T-helper 2 cell treated with Interferon-gamma antibody and Interleukin-4, amounts not matched to agents 5 μg/mL and 100 μg/mL, for 36 hours (primary cell): ENCODE data around the gene MEAK7.
A peak's percentile ranks its signal among the peaks of the same experiment; 100 is the strongest.

Experiments used
- DNase-seq: peaks from one replicate; pipeline ENCODE4 v3.0.0; 2021; ENCODE audit warnings: low spot score
- H3K27ac Mint-ChIP-seq: one replicate; pipeline ENCODE4 v1.8.0; 2021; ENCODE audit warnings: mild to moderate bottlenecking, mixed read lengths
- H3K27me3 Mint-ChIP-seq: one replicate; pipeline ENCODE4 v1.8.0; 2021; ENCODE audit warnings: low read depth, mixed read lengths
- H3K36me3 Mint-ChIP-seq: one replicate; pipeline ENCODE4 v1.8.0; 2021; ENCODE audit warnings: low read depth, mixed read lengths
- H3K4me1 Mint-ChIP-seq: one replicate; pipeline ENCODE4 v1.8.0; 2021; ENCODE audit warnings: low read depth, mixed read lengths
- H3K4me3 Mint-ChIP-seq: one replicate; pipeline ENCODE4 v1.8.0; 2022; ENCODE audit warnings: mild to moderate bottlenecking, moderate library complexity, mixed read lengths
- H3K9me3 Mint-ChIP-seq: one replicate; pipeline ENCODE4 v1.8.0; 2021; ENCODE audit warnings: mixed read lengths

MEAK7 gene

DNA sequence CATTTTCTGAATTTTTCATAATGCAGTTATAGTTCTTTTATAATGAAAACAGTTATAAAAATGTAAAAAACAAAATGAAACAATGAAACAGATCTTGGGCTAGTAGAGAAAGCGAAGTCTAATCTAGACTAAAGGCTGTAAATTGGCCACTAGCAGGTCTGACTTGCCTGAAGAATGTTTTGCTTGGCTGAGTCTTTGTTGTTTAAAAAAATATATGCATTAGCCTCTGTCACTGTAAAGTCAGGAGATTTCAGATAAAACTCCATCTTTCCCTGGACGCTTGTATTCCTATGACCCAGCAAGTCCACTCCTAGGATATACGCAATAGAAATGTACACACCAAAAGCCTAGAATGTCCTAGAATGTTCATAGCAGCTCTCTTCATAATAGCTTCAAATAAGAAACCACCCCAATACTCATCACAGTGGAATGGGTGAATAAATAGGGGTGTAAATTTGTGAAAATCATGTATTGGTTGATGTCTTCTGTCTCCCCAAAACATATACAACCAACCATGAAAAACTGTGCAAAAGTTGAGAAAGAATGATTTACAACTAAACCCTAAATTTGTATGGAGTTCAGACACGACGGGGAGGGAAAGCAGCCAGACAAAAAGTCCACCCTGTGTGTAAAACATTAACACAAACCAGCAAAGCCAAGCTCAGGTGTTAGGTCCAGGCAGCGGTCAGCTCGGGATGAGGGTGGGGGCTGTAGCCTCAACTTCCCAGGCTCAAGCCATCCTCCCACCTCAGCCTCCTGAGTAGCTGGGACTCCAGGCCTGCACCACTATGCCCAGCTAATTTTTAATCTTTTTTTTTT is 37.7 kb upstream of the MEAK7 start:
- Mint-ChIP-seq H3K9me3 (no peaks in the 10 kb centered on the region), H3K4me1 (peaks cover 37% of the 10 kb centered on the region), H3K36me3 (peaks cover 47% of the 10 kb centered on the region), H3K27me3 (no peaks in the 10 kb centered on the region), H3K27ac (no peak overlapping the region), H3K4me3 (no peak overlapping the region)
- no peak for DNase-seq

DNA sequence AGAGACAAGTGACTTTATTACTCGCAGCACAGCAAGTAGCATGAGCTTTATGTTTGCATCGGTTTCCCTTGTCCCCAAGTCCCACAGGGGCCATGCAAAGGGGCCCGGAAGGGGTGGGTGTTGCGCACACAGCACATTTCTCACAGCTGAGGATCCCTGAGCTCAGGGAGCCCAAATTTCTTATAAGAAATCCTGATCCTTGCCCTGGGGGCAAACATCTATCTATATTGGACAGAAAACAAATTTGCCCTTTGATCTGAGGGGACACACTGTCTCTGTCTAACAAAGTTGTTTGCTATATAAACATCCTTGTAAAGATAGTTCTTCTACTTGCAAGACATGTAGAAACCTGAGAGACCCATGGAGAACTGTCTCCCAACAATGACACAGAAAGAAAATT is 35.7 kb upstream of the MEAK7 start:
- Mint-ChIP-seq H3K4me1 (peaks cover 36% of the 10 kb centered on the region), H3K27me3 (no peaks in the 10 kb centered on the region), H3K36me3 (peaks cover 41% of the 10 kb centered on the region), H3K4me3 (no peak overlapping the region), H3K27ac (no peak overlapping the region), H3K9me3 (no peaks in the 10 kb centered on the region)
- no peak for DNase-seq

DNA sequence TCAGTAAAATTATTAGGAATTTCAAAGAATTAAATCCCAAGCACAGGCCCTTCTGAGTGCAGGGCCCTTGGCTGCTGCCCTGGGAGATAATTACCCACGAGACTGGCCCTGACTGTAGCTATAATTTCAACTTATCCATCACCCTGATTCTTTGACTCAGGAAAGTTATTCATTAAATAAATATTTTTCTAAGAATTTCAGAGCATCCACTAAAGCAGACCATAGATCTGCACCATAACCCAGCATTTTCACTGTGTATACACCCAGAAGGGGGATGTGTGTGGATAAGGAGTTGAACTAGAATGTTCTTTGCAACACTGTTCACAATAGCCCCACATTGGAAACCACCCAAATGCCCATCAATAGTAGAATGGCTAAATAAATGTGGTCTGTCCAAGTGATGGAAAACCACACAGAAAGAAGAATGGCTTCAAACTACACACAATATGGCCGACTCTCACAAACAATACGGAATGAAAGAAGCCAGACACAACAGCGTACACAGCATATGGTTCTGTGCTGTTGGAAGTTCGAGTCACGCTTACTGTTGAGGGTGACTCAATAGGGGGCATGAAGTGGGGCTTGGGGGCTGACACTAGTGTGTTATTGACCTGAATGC is 33.9 kb upstream of the MEAK7 start:
- no peaks in the 10 kb centered on the region for H3K9me3 Mint-ChIP-seq
- H3K27me3 Mint-ChIP-seq: no peaks in the 10 kb centered on the region
- H3K4me1 Mint-ChIP-seq: peaks cover 27% of the 10 kb centered on the region
- no peak overlapping the region for H3K27ac Mint-ChIP-seq
- peaks cover 31% of the 10 kb centered on the region for H3K36me3 Mint-ChIP-seq
- no peak for DNase-seq
- H3K4me3 Mint-ChIP-seq: no peak overlapping the region

DNA sequence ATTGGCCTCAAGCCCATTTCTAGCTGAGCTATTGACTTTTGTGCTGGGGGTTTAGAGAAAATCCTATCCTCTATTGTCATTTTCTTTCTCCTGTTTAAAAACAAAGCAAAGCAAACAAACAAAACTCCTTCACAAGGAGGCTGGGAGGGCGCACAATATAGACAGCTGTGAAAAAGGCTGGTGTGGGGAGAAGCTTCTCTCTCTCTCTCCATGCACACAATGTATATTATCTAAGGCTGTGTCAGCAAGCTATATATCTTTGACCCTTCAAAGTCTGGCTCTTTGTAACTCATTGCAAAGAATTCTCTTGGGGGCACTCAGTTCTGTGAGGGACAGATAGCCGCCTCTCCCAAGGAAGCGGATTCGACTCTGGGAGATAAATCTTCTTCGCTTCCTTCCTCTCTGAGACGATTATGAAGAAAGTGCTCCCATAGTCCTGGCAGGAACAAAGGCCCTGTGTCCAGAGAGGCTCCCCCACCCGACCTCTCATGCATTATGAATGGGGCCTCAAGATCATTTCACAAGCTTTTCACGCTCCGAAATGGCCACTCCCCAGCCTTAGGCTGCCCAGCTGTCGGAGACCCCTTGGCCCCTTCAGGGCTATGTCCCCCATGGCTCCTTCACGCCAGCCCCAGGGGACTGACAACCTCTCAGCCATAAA is 33.2 kb upstream of the MEAK7 start:
- Mint-ChIP-seq H3K36me3 (peaks cover 34% of the 10 kb centered on the region), H3K4me1 (peaks cover 28% of the 10 kb centered on the region), H3K27ac (peak overlapping the region; percentile 52), H3K9me3 (no peaks in the 10 kb centered on the region), H3K4me3 (no peak overlapping the region), H3K27me3 (no peaks in the 10 kb centered on the region)
- no peak for DNase-seq

DNA sequence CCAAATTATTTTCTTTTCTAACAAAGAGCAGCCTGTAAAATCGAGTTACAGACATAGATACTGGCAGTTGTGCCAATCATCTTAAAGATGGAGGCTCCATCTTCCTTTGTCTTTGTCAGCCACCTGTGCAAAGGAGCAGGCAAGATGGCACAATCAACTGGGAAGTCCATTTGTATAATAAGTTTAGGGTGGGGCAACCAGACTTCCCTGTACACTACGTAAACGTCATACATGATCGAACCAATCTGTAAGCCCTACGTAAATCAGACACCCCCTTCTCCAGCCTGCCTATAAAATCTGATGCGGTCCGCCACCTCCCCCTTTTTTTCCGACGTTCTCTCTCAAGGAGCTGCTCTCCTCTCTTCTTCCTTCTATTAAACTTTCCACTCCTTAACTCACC is 31.4 kb upstream of the MEAK7 start:
- Mint-ChIP-seq H3K4me1 (peaks cover 27% of the 10 kb centered on the region), H3K27me3 (no peaks in the 10 kb centered on the region), H3K27ac (peak overlapping the region; percentile 38), H3K4me3 (no peak overlapping the region), H3K9me3 (peaks cover 5% of the 10 kb centered on the region), H3K36me3 (peaks cover 45% of the 10 kb centered on the region)
- no peak for DNase-seq

DNA sequence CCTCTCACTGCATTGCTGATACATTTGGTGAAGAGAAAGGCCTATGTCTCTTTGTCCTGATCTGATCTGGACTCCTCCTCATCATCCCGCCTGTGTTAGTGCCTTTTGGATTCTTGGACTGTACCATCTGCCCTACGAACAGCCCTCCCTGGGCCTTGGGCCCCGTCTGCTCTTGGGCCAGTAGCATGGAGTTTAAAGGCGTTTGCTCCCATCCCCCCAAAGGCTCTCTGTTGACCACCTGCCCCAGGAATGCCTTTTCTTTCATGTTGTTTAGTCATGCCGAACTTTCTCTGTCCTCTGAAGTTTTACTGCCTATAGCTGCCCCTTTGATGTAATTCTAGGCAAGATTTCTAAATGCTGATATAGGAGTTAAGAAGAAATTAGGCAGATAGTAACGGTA is 30.9 kb upstream of the MEAK7 start:
- Mint-ChIP-seq H3K4me1 (peaks cover 27% of the 10 kb centered on the region), H3K4me3 (no peak overlapping the region), H3K27me3 (no peaks in the 10 kb centered on the region), H3K27ac (no peak overlapping the region), H3K36me3 (peaks cover 49% of the 10 kb centered on the region), H3K9me3 (peaks cover 9% of the 10 kb centered on the region)
- DNase-seq: no peak

DNA sequence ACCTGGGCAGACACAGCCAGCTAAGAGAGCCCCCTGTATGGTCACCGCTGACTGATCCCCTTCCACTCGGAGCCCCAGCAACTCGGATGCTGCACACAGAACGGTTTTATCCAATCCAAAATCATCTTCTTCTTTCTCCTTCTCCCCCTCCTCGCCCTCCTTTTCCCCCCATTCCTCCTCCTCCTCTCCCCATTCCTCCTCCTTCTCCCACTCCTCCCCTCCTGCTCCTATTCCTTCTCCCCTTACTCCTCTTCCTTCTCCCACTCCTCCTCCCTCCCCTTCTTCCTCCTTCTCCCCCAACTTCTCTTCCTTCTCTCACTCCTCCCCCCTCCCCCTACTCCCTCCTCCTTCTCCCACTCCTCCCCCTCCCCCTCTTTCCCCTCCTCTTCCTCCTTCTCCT is 30.4 kb upstream of the MEAK7 start:
- peaks cover 15% of the 10 kb centered on the region for H3K9me3 Mint-ChIP-seq
- H3K36me3 Mint-ChIP-seq: peaks cover 53% of the 10 kb centered on the region
- H3K4me1 Mint-ChIP-seq: peaks cover 27% of the 10 kb centered on the region
- no peak overlapping the region for H3K27ac Mint-ChIP-seq
- no peak for DNase-seq
- H3K4me3 Mint-ChIP-seq: no peak overlapping the region
- no peaks in the 10 kb centered on the region for H3K27me3 Mint-ChIP-seq

DNA sequence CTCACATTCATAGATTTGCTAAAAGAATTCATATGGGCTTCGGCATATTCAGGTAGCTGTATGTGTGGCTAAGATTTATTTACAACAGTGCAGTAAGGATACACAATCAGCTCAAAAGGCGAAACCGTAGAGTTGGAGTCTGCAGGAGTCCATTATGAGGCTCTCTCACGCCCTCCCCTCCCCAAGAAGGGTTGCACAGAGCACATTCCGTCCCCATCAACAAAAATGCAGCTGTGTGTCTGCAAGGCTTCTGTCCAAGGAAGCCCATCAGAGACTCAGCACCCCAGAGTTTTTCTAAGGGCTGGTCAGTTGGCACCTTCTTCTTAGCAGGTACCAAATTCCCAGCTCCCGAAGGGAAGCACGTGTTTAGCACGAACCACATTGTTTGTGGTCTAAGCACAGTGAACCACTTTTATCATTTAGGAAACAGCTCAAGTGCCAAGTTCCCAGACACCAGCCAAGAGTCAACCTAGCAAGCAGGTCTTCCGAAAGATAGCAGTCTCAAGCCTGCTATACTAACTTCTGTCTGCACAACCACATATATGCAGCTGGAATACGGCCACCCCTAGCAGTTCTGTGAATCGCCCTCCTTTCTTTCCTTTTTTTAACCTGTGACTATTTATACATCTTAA is 28.5 kb upstream of the MEAK7 start:
- H3K4me1 Mint-ChIP-seq: peaks cover 35% of the 10 kb centered on the region
- H3K36me3 Mint-ChIP-seq: peaks cover 55% of the 10 kb centered on the region
- DNase-seq: no peak
- H3K27ac Mint-ChIP-seq: no peak overlapping the region
- H3K4me3 Mint-ChIP-seq: no peak overlapping the region
- H3K27me3 Mint-ChIP-seq: no peaks in the 10 kb centered on the region
- H3K9me3 Mint-ChIP-seq: peaks cover 21% of the 10 kb centered on the region

DNA sequence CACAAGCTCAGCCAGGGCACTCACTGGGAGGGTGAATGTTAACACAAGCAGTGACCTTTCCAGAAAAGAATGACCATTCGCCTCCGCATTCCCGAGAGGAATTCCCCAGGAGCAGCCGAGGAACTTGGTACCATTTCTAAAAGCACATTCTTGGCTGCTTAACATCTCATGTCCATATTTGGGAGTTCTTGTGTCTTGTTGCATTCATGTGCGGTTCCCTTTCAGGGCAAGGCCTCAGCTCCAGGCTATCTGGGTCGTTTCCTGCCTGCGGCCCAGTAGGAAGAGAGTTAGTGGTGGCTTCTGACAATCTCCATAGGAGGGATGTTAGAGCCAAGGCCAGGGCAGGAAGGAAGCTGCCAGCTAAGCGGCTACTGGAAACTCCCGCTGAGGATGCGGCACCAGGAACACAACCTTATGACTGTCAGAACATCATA is 27.8 kb upstream of the MEAK7 start:
- Mint-ChIP-seq H3K27ac (no peak overlapping the region), H3K4me3 (no peak overlapping the region), H3K9me3 (peaks cover 21% of the 10 kb centered on the region), H3K36me3 (peaks cover 55% of the 10 kb centered on the region), H3K27me3 (no peaks in the 10 kb centered on the region), H3K4me1 (peaks cover 31% of the 10 kb centered on the region)
- no peak for DNase-seq

DNA sequence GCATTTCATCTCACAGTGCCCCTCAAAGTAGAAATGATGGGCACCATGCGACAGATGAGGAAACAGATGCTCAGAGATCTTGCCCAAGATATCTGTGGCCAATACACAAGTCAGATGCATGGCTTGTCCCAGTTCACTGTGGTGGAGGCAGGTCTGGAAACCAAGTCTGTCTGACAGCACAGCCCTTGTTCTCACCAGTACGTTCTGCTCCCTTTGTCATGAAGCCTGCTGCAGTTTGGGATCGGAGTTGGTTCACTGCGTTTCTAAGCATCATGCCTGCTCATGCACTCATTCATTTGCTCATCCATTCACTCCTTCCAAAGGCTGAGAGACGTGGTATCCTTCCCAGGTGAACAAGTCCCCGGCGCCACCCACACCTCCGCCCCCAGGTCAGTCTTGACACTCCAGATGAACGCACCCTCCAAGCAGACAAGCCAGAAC is 27.2 kb upstream of the MEAK7 start:
- H3K9me3 Mint-ChIP-seq: peaks cover 21% of the 10 kb centered on the region
- H3K36me3 Mint-ChIP-seq: peaks cover 56% of the 10 kb centered on the region
- no peak overlapping the region for H3K4me3 Mint-ChIP-seq
- H3K27me3 Mint-ChIP-seq: no peaks in the 10 kb centered on the region
- no peak overlapping the region for H3K27ac Mint-ChIP-seq
- peaks cover 30% of the 10 kb centered on the region for H3K4me1 Mint-ChIP-seq
- no peak for DNase-seq

DNA sequence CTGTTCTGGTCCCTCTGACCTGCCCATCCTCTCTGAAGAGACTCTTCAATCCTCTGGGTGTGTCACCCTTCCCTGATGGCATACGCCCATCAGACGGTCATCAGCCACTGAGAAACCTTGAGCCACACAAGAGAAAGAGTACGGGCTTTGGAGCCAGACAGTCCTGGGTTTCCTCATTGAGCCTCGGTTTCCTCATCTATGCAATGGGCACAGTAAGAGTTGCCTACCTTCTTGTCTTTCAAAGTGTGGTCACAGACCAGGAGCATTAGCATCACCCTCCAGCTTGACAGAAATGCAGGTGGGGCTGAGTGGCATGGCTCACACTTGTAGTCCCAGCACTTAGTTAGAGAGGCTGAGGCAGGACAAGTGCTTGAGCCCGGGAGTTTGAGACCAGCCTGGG is 26.1 kb upstream of the MEAK7 start:
- H3K4me3 Mint-ChIP-seq: no peak overlapping the region
- H3K9me3 Mint-ChIP-seq: peaks cover 21% of the 10 kb centered on the region
- DNase-seq: no peak
- H3K27ac Mint-ChIP-seq: no peak overlapping the region
- peaks cover 57% of the 10 kb centered on the region for H3K36me3 Mint-ChIP-seq
- H3K4me1 Mint-ChIP-seq: peaks cover 25% of the 10 kb centered on the region
- H3K27me3 Mint-ChIP-seq: no peaks in the 10 kb centered on the region

DNA sequence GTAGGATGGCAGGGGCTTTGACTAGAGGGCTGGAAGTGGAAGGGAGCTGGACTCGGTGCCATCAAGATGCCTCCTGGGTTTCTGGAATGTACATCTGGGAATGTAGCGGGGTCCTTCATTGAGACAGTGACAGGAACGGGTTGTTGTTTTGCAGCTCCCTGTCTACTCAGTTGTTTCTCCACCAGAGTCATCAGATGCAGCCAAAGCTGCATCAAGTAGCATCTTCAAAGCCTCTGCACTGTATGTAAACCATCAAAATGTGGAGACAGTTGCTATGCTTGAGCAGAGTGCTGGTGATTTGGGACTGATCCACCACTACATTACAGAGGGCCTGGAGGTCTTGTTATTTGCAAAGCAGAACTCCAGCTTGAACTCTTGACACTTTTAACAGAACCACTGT is 25.1 kb upstream of the MEAK7 start:
- peaks cover 21% of the 10 kb centered on the region for H3K9me3 Mint-ChIP-seq
- H3K36me3 Mint-ChIP-seq: peaks cover 61% of the 10 kb centered on the region

DNA sequence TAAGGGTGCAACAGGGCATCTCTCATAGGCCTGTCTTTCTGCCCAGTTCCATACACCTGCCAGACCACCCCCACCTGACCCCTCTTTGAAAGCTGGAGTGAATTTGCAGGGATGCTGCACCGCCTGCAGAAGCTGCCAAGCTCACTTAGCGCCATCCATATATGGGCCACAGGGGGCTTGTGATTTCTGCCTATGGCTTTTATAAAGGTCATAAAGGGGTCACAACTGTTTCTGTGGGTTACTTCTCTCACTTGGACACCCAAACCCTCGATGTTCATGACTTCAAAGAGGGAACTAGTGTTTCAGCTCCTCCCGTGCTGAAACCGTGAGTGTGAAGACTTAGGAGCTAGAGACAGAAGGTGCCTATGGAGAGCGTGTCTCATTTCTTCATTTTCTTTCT is 23.9 kb upstream of the MEAK7 start:
- no peak overlapping the region for H3K4me3 Mint-ChIP-seq
- no peaks in the 10 kb centered on the region for H3K27me3 Mint-ChIP-seq
- peaks cover 21% of the 10 kb centered on the region for H3K9me3 Mint-ChIP-seq
- DNase-seq: no peak
- H3K27ac Mint-ChIP-seq: no peak overlapping the region
- peaks cover 25% of the 10 kb centered on the region for H3K4me1 Mint-ChIP-seq
- peaks cover 65% of the 10 kb centered on the region for H3K36me3 Mint-ChIP-seq

More for the DNA sequence above, 25.1 kb upstream of the MEAK7 start:
- no peak overlapping the region for H3K4me3 Mint-ChIP-seq
- H3K27me3 Mint-ChIP-seq: no peaks in the 10 kb centered on the region
- no peak for DNase-seq
- no peak overlapping the region for H3K27ac Mint-ChIP-seq
- H3K4me1 Mint-ChIP-seq: peaks cover 25% of the 10 kb centered on the region
